Measurements from ENCODE around the gene SDC1.
"Not testable (repeated sequence)": the region's sequence is repeated elsewhere in the genome, so short reads cannot be mapped to it uniquely, and the experiment has no call there.

SDC1 gene

GRCh38 chr2:20250436-20250835 lies 25.5 kb upstream of the SDC1 start:
- DNase-seq (ENCODE audit: low spot score) = no peak
- in situ Hi-C loops (cut with MboI; ENCODE audit: low pct_unique_long_range_greater_than_20kb, low sequenced_read_pairs, unreplicated experiment) = no loop called here
- TF ChIP-seq, protein P1, sequence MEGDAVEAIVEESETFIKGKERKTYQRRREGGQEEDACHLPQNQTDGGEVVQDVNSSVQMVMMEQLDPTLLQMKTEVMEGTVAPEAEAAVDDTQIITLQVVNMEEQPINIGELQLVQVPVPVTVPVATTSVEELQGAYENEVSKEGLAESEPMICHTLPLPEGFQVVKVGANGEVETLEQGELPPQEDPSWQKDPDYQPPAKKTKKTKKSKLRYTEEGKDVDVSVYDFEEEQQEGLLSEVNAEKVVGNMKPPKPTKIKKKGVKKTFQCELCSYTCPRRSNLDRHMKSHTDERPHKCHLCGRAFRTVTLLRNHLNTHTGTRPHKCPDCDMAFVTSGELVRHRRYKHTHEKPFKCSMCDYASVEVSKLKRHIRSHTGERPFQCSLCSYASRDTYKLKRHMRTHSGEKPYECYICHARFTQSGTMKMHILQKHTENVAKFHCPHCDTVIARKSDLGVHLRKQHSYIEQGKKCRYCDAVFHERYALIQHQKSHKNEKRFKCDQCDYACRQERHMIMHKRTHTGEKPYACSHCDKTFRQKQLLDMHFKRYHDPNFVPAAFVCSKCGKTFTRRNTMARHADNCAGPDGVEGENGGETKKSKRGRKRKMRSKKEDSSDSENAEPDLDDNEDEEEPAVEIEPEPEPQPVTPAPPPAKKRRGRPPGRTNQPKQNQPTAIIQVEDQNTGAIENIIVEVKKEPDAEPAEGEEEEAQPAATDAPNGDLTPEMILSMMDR (IDR thresholded peaks at IDR 0.05; ENCODE audit: extremely low read depth, insufficient read depth, missing control alignments) = no peak

- TF ChIP-seq, protein P1 (IDR thresholded peaks at IDR 0.05; ENCODE audit: extremely low read depth, insufficient read depth, missing control alignments) = no peak
- in situ Hi-C loops (cut with MboI; ENCODE audit: low pct_unique_long_range_greater_than_20kb, low sequenced_read_pairs, unreplicated experiment) = no loop called here
- DNase-seq (ENCODE audit: low spot score) = no peak
Measured at GRCh38 chr2:20249170-20249569, 24.2 kb upstream of the SDC1 start.

DNA sequence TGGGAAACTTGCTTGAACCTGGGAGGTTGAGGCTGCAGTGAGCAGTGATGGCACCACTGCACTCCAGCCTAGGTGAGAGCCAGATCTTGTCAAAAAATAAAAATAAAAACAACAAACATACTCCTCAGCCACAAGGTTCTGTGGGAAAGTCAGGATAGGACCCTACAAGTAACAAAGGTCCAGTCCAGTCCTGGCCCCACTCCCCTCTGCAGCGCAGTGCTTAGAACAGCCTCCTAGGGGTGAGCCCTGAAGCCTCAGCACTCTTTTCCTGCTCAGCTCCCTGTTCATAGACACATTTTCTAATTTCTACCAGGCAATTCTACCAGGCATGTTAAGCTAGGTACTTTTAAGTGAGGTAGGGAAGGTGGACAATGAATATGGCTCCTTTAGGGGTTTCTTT lies 22.2 kb upstream of the SDC1 start:
- DNase-seq (ENCODE audit: low spot score) = no peak
- in situ Hi-C loops (cut with MboI; ENCODE audit: low pct_unique_long_range_greater_than_20kb, low sequenced_read_pairs, unreplicated experiment) = no loop called here
- TF ChIP-seq, protein P1 (IDR thresholded peaks at IDR 0.05; ENCODE audit: extremely low read depth, insufficient read depth, missing control alignments) = no peak

DNA sequence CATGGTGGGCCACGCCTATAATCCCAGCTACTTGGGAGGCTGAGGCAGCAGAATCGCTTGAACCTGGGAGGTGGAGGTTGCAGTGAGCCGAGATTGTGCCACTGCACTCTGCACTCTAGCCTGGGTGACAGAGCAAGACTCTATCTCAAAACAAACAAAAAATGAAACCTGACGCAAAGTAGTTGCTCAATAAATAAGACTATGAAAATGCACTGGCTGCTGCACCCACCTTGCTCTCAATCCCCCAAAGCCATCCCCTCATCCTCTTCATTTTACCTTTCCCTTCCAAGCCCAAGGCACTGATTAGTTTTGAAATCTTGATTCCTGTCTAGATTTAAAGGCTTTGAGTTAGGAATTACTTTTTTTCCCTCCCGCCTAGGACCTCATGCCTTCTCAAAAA lies 18.7 kb upstream of the SDC1 start:
- in situ Hi-C loops (cut with MboI; ENCODE audit: low pct_unique_long_range_greater_than_20kb, low sequenced_read_pairs, unreplicated experiment); DNase-seq (ENCODE audit: low spot score): not testable (repeated sequence)

GRCh38 chr2:20242727-20243377 lies 17.9 kb upstream of the SDC1 start:
- in situ Hi-C loops (cut with MboI; ENCODE audit: low pct_unique_long_range_greater_than_20kb, low sequenced_read_pairs, unreplicated experiment) = no loop called here
- DNase-seq (ENCODE audit: low spot score) = no peak
- TF ChIP-seq, protein P1 (IDR thresholded peaks at IDR 0.05; ENCODE audit: extremely low read depth, insufficient read depth, missing control alignments) = no peak

DNA sequence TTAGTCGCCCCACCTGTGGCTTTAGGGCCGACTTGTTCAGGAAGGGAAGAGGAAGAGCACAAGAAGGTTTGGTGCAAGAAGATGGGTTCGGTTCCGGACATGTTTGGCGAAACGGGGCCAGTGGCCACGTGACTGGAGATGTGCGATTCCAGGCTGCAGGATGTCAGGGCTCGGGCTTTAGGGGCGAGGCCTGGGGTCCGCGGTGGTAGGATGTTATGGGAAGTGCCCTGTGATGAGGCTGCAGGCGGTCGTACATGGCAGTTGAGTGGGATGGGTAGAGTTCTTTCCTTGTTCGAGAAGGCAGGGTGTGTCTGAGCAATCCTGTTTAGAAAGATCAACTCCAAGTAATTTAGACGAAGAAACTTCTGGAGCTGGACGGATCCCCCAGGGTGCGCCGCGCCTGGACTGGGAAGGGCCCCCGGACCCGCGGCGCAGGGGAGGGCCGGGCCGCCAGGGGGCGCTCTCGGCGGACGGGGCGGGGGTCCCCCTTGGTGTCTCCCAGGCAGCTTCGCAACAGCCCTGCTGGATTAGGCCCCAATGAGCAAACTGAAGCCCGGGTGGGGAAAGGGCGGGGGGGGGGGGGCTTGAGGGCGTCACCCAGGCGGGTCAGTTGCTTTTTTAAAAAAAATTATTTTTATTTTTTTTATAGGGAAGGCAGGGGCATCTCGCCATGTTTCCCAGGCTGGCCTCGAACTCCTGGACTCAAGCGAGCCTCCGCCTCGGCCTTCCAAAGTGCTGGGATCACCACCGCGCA lies 17.2 kb upstream of the SDC1 start:
- in situ Hi-C loops (cut with MboI; ENCODE audit: low pct_unique_long_range_greater_than_20kb, low sequenced_read_pairs, unreplicated experiment) = no loop called here
- TF ChIP-seq, protein P1 (IDR thresholded peaks at IDR 0.05; ENCODE audit: extremely low read depth, insufficient read depth, missing control alignments) = peak; percentile 59
- DNase-seq (ENCODE audit: low spot score) = peak; percentile 77

DNA sequence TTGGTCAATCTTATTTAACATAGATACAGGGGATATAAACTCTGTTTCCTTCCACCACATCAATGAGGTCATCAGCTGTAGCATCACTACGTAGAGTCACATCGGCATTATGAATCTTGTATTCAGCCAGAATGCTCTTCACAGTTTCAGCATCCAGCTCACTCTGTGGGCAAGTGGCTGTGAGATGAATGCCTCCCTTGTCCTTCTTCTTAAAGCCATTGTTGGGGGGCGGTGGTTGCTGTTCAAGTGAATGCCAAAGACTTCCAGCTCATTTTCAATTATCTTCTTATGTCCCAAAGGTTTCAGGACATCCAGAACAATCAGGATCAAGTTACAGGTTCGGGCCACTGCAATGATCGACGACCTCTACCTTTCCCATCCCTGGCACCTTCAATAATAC lies 15.4 kb upstream of the SDC1 start:
- in situ Hi-C loops (cut with MboI; ENCODE audit: low pct_unique_long_range_greater_than_20kb, low sequenced_read_pairs, unreplicated experiment); DNase-seq (ENCODE audit: low spot score): not testable (repeated sequence)
